ENCODE measurements around the gene GNAQ.

GNAQ gene

GRCh38 chr9:77938163-77938562 is 93.4 kb downstream of the GNAQ start:
- DNase-seq = no peak

DNA sequence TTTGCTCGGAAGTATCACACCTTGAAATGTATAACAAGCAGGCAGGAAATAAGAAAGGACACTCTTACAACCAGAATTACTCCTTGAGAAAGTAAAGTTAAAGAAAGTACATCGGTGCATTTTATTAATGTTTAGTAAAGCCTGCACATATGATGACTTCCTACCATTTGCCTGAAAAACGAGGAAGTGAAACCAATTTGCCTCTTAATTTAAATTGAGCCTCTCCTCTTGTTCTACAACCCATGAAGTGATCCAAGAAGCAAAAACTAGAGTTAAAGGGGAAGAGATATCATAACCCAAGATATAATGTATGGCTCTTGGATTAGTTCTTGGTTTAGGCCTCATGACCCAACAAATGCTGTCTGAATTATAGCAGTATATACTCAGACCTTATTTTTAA is 95.6 kb downstream of the GNAQ start:
- no peak for DNase-seq

- DNase-seq = no peak
Measured at GRCh38 chr9:77935211-77935610, 96.4 kb downstream of the GNAQ start.

- no peak for DNase-seq
Measured at GRCh38 chr9:77933976-77934375, 97.6 kb downstream of the GNAQ start.

- no peak for DNase-seq
Measured at GRCh38 chr9:77933019-77933418, 98.6 kb downstream of the GNAQ start.

DNA sequence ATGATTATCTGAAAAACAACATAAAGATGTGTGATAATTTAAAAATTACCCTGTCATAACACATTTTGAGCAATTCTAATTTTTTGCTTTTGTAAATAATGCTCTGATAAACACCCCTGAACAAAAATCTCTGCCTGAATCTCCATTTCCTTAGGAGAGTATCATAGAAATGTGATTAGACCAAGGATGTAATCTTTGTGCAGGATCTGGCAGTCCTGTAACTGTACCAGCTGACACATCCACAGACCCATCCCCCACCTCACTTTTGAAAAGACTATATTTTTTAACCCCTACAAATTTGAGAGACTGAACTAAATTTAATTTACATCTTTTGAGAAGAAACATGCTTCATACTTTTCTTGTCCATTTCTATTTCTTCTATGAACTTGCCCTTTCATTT is 101.7 kb downstream of the GNAQ start:
- no peak for DNase-seq

DNA sequence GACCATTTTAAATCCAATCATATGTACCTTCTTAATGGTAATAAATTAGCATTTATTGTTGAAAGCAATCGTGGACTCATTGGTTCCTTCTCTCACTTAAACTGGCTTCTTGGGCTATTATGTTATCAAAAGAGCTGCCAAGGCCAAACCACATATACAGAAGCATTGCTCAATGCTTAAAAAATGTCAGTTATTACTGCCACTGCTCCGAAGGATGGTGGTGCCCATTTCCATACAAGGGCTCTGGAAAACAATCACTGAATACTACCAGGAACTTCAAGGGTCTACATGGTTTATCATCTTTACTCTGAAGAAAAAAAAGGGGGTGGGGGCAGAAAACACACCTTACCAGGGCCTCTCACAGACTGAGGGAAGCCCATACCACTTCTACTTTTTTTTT is 104.3 kb downstream of the GNAQ start:
- DNase-seq = no peak

GRCh38 chr9:77926371-77926878 is 105.2 kb downstream of the GNAQ start:
- DNase-seq = no peak

DNA sequence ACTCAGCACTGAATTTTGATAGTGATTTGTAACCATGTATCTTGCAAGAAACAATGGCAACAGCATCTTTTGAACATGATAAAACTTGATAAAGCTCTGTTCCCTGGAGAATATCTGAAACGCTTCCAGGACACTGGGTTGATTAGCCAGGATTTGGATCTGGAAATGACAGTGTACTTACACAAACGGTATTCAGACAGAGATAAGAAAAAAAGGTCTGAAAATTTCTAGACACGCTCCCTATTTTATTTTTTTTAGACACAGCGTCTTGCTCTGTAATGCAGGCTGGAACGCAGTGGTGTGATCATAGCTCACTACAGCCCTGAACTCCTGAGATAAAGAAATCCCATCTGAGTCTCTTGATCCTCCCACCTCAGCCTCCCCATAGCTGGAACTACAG is 109.0 kb downstream of the GNAQ start:
- no peak for DNase-seq

GRCh38 chr9:77917800-77918199 is 113.8 kb downstream of the GNAQ start:
- DNase-seq = no peak

- no peak for DNase-seq
Measured at GRCh38 chr9:77916820-77917219, 114.8 kb downstream of the GNAQ start.

GRCh38 chr9:77916410-77916819 is 115.2 kb downstream of the GNAQ start:
- DNase-seq = no peak

DNA sequence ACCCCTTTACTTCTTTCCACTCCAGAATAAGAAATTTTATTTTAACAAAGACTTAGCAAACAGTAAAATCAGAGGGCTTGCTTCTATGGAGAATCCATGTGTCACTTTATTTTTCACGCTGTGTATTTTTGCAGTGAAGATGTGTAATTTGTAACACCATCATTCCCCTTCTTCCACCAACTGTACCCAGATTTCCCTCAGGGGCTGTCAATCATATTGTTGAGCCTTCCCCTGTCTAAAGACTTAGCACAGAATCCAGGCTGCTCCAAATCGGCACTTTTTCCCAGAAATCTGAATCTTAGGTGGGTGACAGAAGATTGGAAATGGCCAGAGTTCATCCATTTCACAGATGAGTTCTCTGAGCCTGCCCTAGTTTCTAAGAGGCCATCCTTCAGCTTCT is 115.9 kb downstream of the GNAQ start:
- no peak for DNase-seq

DNA sequence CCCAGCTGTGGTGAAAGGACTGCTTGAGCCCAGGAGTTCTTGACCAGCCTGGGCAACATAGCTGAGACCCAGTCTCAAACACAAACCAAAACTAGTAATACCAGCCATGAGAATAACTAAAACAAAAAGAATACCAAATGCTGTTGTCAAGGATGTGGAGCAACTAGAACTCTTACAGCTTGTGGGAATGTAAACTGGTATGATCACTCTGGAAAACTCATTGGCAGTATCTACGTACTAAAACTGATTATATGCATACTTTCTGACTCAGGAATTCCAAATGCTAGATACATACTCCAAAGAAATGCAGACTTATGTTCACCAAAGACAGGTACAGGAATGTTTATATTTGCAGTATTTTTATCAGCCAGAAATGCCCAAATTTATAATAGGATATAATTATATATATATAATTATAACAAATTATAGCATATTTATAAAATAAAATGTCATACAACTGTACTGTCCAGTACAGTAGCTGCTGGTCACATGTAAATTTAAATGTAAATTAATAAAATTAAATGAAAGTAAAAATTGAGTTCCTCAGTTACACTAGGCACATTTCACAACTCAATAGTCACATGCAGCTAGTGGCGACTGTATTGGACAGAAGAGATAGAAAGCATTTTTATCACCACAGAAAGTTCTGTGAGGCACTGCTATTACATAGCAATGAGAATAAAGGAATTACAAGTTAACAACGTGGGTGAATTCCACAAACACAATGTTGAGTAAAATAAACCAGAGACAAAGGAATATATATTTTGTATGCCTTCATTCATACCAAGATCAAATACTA is 118.5 kb downstream of the GNAQ start:
- no peak for DNase-seq

DNA sequence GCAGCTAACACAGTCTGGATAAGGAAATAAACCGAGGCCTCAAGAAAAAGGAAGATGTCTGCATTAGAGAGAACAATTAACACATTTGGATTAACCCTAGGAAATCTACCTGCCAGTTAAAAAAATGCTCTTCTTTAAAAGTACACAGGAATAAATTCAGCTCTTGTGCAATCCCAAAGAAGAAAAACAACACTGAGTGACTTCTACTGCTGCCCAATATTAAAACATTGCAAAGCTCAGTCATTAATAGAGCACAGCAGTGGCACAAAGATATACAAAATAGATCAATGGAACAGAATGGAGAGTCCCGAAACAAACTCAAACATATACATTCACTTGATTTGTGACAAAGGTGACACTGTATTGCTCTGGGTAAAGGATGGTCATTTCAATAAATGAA is 119.7 kb downstream of the GNAQ start:
- DNase-seq = no peak

DNA sequence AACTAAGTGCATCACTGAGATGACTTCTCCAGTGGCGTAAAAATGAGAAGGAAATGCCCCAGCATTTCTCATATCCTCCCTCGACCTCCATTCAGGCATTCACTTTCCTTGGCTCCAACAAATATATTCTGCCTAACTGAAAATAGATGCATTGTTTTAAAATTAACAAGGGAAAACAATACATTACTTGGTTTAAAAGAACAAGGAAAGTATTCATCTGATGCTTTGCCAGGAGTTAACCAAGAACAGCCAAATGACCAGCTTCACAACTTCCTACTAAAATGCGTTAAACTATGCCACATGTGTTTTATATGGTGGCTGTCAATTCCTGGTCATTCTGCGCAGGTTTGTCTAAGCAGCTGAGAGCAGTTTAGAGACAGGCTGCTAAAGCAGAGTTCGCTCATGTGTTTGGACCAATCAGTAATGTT is 121.4 kb downstream of the GNAQ start:
- DNase-seq = no peak

- DNase-seq = no peak
Measured at GRCh38 chr9:77909306-77909705, 122.3 kb downstream of the GNAQ start.

GRCh38 chr9:77908293-77908692 is 123.3 kb downstream of the GNAQ start:
- no peak for DNase-seq

DNA sequence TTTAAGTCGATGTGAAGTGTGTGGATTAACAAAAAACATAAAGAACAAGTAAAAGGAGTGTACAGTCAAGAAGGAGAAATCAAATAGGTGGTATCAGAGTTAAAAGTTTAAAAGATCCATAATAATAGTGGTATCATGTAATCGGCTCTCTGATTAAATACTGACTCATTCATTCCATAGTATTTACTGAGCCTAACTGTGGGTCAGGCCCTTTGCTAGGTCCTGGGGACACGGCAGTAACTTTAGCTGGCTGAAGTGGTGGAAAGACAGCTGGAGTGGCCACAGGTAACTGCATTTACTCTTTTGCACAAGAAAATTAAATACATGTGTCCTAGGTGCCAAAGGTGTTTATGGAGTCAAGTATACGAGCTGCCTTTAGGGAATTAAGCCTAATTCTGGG is 124.0 kb downstream of the GNAQ start:
- DNase-seq = no peak

DNA sequence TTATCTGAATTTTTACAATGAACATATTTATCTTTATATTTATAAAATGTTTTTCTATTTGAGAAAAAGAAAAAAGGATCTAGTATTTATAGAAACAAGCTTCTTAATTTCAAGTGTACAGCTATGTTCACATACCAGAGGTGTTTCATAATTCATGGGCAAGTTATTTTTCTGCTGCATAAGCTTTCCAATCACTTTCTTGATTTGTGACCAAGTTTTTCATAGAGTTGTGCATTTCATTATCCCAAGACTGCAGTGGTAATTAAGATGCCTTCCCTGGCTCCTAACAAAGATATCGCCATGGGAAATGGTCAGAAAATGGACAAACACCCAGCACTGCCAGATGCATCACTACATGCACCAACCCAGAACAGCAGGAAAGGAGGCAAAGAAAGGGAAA is 124.6 kb downstream of the GNAQ start:
- no peak for DNase-seq

DNA sequence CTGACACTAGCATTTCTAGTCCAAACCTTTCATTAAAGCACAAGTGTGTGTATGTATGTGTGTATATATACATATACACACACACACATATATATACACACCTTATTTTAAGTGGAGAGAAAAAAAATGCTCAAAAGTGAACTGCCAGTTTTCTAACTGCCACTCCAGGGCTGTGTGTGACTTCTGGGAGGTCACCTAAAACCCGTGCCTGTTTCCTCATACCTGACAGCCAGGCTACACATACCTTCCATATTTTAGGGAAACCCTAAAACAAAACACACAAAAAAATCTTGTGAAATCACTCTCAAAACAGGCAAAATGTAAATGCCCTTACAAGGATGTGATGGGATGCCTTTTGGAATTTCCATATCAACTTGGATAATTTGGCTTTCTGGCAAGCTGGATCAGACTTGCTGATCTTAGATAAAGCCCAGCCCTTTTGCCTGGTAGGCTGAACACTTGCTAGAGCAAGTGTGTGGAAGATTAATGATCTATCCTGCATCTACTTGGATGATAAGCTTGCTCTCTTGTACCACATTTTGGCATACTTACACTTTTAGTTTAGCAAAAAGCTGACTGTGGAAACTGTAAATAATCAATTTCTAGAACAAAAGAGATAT is 127.8 kb downstream of the GNAQ start:
- DNase-seq = no peak

DNA sequence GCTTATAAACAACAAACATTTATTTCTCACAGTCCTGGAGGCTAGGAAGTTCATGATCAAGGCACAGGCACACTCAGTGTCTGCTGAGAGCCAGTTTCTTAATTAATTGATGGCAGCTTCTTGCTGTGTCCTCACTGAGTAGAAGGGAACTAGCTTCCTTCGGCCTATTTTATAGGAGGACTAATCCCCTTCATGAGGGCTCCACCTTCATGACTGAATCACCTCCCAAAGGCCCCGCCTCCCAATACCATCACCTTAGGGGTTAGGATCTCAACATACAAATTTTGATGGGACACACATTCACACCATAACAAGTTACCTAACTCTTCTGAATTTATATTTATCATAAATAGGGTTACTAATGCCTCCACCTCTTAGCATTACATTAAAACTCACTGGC is 129.8 kb downstream of the GNAQ start:
- DNase-seq = no peak

- DNase-seq = no peak
Measured at GRCh38 chr9:77901018-77901417, 130.6 kb downstream of the GNAQ start.

DNA sequence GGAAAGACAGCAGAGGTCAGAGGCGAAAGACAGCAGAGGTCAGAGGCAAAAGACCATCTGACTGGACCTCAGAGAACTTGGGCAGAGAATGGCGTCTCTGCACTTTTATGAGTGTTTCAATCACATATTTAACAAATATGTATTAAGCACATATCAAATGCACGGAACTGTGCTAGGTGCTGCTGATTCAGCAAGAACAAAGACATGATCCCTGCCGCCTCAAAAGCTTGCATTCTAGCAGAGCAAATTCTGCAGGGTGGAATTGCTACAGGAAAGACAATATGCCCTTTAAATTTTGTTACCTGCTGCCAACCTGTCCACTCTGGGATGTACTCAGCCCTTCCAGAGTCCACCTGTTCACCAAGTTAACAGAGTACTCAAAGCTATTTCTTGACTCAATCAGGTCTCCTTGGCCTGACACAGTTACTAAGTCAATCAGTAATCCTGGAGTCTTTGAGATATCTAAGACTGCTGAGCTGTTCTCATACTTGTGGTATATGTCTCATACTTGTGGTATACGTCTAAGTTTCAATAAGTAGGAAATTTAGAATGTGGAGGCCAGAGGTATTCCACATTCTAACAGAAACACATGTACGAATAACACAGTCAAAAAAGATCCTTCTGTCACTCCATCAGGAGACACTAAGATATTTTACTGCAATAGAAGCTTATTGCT is 131.8 kb downstream of the GNAQ start:
- DNase-seq = no peak
